IMR-90 (cell line): ENCODE data around the gene CDIP1. TPM values are rescaled to one million over a fixed set of nuclear protein-coding genes. Genes with fewer than 3 reads are reported as not detected.
A peak's percentile ranks its signal among the peaks of the same experiment; 100 is the strongest.

Experiments used
- ATAC-seq: fragments of 200-7000 bp; cut with Tn5 transposase; 2 replicates; pipeline ENCODE4 v1.9.1; 2020; ENCODE audit warnings: low read depth, mild to moderate bottlenecking, moderate library complexity
- BruUV-seq: library from RNA; stranded (reverse); fragments of 400-500 nt; replicated peaks from 2 replicates; lab custom pipeline; 2021; lab: Mats Ljungman, UMichigan
- CTCF ChIA-PET: fragments of 300-600 bp; formaldehyde crosslinking; extraction: SDS; loops from one replicate; lab custom pipeline; 2021; ENCODE audit warnings: antibody characterized with exemption; lab: Yijun Ruan, JAX
- POLR2A ChIA-PET: fragments of 300-600 bp; sonication (Branson Sonifier 250); formaldehyde crosslinking; loops from one replicate; lab custom pipeline; 2022; ENCODE audit warnings: antibody characterized with exemption; ENCODE audit not compliant: unreplicated experiment; lab: Charles Lee
- DNase-seq: peaks from one replicate; pipeline ENCODE4 v3.0.0; 2013
- H2AFZ ChIP-seq: replicated peaks from 2 replicates; pipeline ENCODE3; 2013; ENCODE audit warnings: low read length, mild to moderate bottlenecking; ENCODE audit not compliant: poor library complexity
- H2AK5ac ChIP-seq: 2 replicates; pipeline ENCODE4 v1.6.1; 2013; ENCODE audit warnings: low read depth, low read length, inconsistent platforms
- H2AK9ac ChIP-seq: replicated peaks from 2 replicates; pipeline ENCODE3; 2013; ENCODE audit warnings: mild to moderate bottlenecking, low read depth, low read length, moderate library complexity; ENCODE audit not compliant: poor library complexity
- H2BK120ac ChIP-seq: 2 replicates; pipeline ENCODE4 v1.6.1; 2013; ENCODE audit warnings: low read depth, low read length, inconsistent platforms
- H2BK15ac ChIP-seq: 3 replicates; pipeline ENCODE4 v1.6.1; 2013; ENCODE audit warnings: low read depth, low read length, inconsistent platforms
- H2BK20ac ChIP-seq: 2 replicates; pipeline ENCODE4 v1.6.1; 2013; ENCODE audit warnings: low read depth, mild to moderate bottlenecking, inconsistent platforms, low read length, moderate library complexity
- H2BK5ac ChIP-seq: 2 replicates; pipeline ENCODE4 v1.6.1; 2013; ENCODE audit warnings: mild to moderate bottlenecking, low read depth, low read length, inconsistent platforms; ENCODE audit not compliant: poor library complexity, severe bottlenecking
- H3K14ac ChIP-seq: replicated peaks from 2 replicates; pipeline ENCODE4 v1.6.1; 2013; ENCODE audit warnings: low read depth, low read length, inconsistent platforms
- H3K18ac ChIP-seq: 2 replicates; pipeline ENCODE4 v1.6.1; 2013; ENCODE audit warnings: low read depth, low read length, control low read depth
- H3K23ac ChIP-seq: 2 replicates; pipeline ENCODE4 v1.6.1; 2013; ENCODE audit warnings: low read depth, low read length, inconsistent platforms
- H3K27ac ChIP-seq: 2 replicates; pipeline ENCODE4 v1.5.1; 2013; ENCODE audit warnings: mild to moderate bottlenecking, control low read depth, low read length; ENCODE audit not compliant: insufficient read depth
- H3K27me3 ChIP-seq: 2 replicates; pipeline ENCODE4 v1.6.1; 2013; ENCODE audit warnings: low read length; ENCODE audit not compliant: control insufficient read depth, insufficient read depth
- H3K36me3 ChIP-seq: 2 replicates; pipeline ENCODE4 v1.6.1; 2013; ENCODE audit warnings: low read length, mixed read lengths; ENCODE audit not compliant: control insufficient read depth, insufficient read depth
- H3K4ac ChIP-seq: 2 replicates; pipeline ENCODE4 v1.6.1; 2013; ENCODE audit warnings: low read depth, low read length, inconsistent platforms
- H3K4me1 ChIP-seq: 2 replicates; pipeline ENCODE4 v1.6.1; 2013; ENCODE audit warnings: low read length, mixed read lengths; ENCODE audit not compliant: control insufficient read depth, insufficient read depth
- H3K4me2 ChIP-seq: 2 replicates; pipeline ENCODE4 v1.6.1; 2013; ENCODE audit warnings: low read depth, mild to moderate bottlenecking, control low read depth, low read length, moderate library complexity
- H3K4me3 ChIP-seq: 2 replicates; pipeline ENCODE4 v1.5.1; 2013; ENCODE audit warnings: low read depth, mild to moderate bottlenecking, control low read depth, low read length, moderate library complexity; ENCODE audit not compliant: insufficient read depth
- H3K56ac ChIP-seq: 2 replicates; pipeline ENCODE4 v1.6.1; 2013; ENCODE audit warnings: low read length, inconsistent platforms; ENCODE audit not compliant: insufficient read depth; ENCODE audit errors: extremely low read depth
- H3K79me1 ChIP-seq, 2 experiments: 2 replicates each; pipeline ENCODE4 v1.6.1; 2013; ENCODE audit warnings: low read length in 2 of 2, inconsistent platforms in 1 of 2, low read depth in 1 of 2
- H3K9ac ChIP-seq: 2 replicates; pipeline ENCODE4 v1.6.1; 2013; ENCODE audit warnings: low read depth, low read length, control low read depth
- H3K9me1 ChIP-seq: 2 replicates; pipeline ENCODE4 v1.6.1; 2013; ENCODE audit warnings: low read length, inconsistent platforms; ENCODE audit not compliant: insufficient read depth
- H3K9me3 ChIP-seq: 2 replicates; pipeline ENCODE4 v1.6.1; 2013; ENCODE audit warnings: low read length; ENCODE audit not compliant: control insufficient read depth, insufficient read depth
- H4K20me1 ChIP-seq: 2 replicates; pipeline ENCODE4 v1.6.1; 2013; ENCODE audit warnings: low read length, inconsistent platforms; ENCODE audit not compliant: insufficient read depth
- H4K5ac ChIP-seq: 2 replicates; pipeline ENCODE4 v1.6.1; 2013; ENCODE audit warnings: mild to moderate bottlenecking, low read depth, low read length, control low read depth
- H4K8ac ChIP-seq, 2 experiments: 2 replicates each; pipeline ENCODE4 v1.6.1; 2013; ENCODE audit warnings: low read depth in 2 of 2, low read length in 2 of 2, control low read depth in 1 of 2, inconsistent platforms in 1 of 2
- H4K91ac ChIP-seq: 2 replicates; pipeline ENCODE4 v1.6.1; 2013; ENCODE audit warnings: low read depth, low read length, inconsistent platforms; ENCODE audit not compliant: insufficient read depth
- BHLHE40 ChIP-seq: fragments of 150-350 bp; IDR thresholded peaks from 2 replicates; pipeline ENCODE4 v1.6.1; 2016; ENCODE audit warnings: mild to moderate bottlenecking, low read depth, low read length
- CEBPB ChIP-seq: IDR thresholded peaks from 2 replicates; pipeline ENCODE4 v1.6.1; 2012; ENCODE audit warnings: low read depth, low read length, improper control_type of control experiment
- CHD1 ChIP-seq: IDR thresholded peaks from 2 replicates; pipeline ENCODE4 v1.6.1; 2012; ENCODE audit warnings: low read depth, low read length, improper control_type of control experiment
- FOS ChIP-seq: fragments of 150-350 bp; IDR thresholded peaks from 2 replicates; pipeline ENCODE4 v1.6.1; 2016; ENCODE audit warnings: low read depth, low read length
- MAFK ChIP-seq: IDR thresholded peaks from 2 replicates; pipeline ENCODE4 v1.6.1; 2012; ENCODE audit warnings: low read depth, low read length, improper control_type of control experiment
- MAZ ChIP-seq: IDR thresholded peaks from 2 replicates; pipeline ENCODE4 v1.6.1; 2012; ENCODE audit warnings: low read depth, mild to moderate bottlenecking, low read length, improper control_type of control experiment, moderate library complexity, borderline replicate concordance
- MXI1 ChIP-seq: IDR thresholded peaks from 2 replicates; pipeline ENCODE4 v1.6.1; 2012; ENCODE audit warnings: low read depth, mild to moderate bottlenecking, low read length, moderate library complexity, borderline replicate concordance
- NFE2L2 ChIP-seq: fragments of 150-350 bp; IDR thresholded peaks from 2 replicates; pipeline ENCODE4 v1.6.1; 2016; ENCODE audit warnings: low read depth, mild to moderate bottlenecking, low read length
- POLR2A ChIP-seq: IDR thresholded peaks from 2 replicates; pipeline ENCODE4 v1.6.1; 2012; ENCODE audit warnings: mild to moderate bottlenecking, low read depth, low read length
- RAD21 ChIP-seq: IDR thresholded peaks from 2 replicates; pipeline ENCODE4 v1.6.1; 2012; ENCODE audit warnings: low read length, improper control_type of control experiment
- RCOR1 ChIP-seq: IDR thresholded peaks from 2 replicates; pipeline ENCODE4 v1.6.1; 2012; ENCODE audit warnings: mild to moderate bottlenecking, low read length, improper control_type of control experiment; ENCODE audit not compliant: insufficient replicate concordance
- RFX5 ChIP-seq: IDR thresholded peaks from 2 replicates; pipeline ENCODE4 v1.8.0; 2012; ENCODE audit warnings: low read depth, mild to moderate bottlenecking, low read length, moderate library complexity
- SMC3 ChIP-seq: fragments of 150-350 bp; IDR thresholded peaks from 2 replicates; pipeline ENCODE4 v1.6.1; 2016; ENCODE audit warnings: low read depth, mild to moderate bottlenecking, antibody characterized with exemption, low read length, moderate library complexity
- WGBS, 2 experiments: methylation state at CpG; one replicate each; pipeline versions ENCODE4 v1.1.5 to v1.1.7; 2013; ENCODE audit warnings: missing lambda C conversion rate in 2 of 2; ENCODE audit not compliant: insufficient read length in 1 of 2; ENCODE audit errors: extremely low coverage in 2 of 2; 5-methylcytosine and 5-hydroxymethylcytosine counted together
- dilution Hi-C: fragments of 300-500 bp; cut with HindIII; formaldehyde crosslinking; loops from one replicate; pipeline ENCODE4 v1.14.3; 2018; ENCODE audit warnings: low sequenced_read_pairs; ENCODE audit not compliant: unreplicated experiment
- in situ Hi-C: fragments of 300-500 bp; cut with MboI; formaldehyde crosslinking; loops from 3 replicates; pipeline ENCODE4 v1.14.3; 2019; ENCODE audit warnings: low sequenced_read_pairs, inconsistent platforms, mixed read lengths
- intact Hi-C: fragments of 100-400 bp; cut with micrococcal nuclease; formaldehyde crosslinking; loops from 2 replicates; pipeline ENCODE4 v1.10.0; 2022
- polyA plus RNA-seq, 3 experiments: library from polyadenylated mRNA; depleted of rRNA; stranded (reverse); fragments of >200 nt; gene quantifications; 2 replicates each; pipeline ENCODE4 v1.2.3, GENCODE V29; 2012; ENCODE audit warnings: low replicate concordance in 1 of 3
- total RNA-seq: library from RNA; depleted of rRNA; stranded (reverse); fragments of >200 nt; gene quantifications from 2 replicates; pipeline ENCODE4 v1.2.3, GENCODE V29; 2012
- TF ChIP-seq, protein P1 (sequence below): fragments of 150-350 bp; IDR thresholded peaks from 2 replicates; pipeline ENCODE4 v1.6.1; 2017; ENCODE audit warnings: mild to moderate bottlenecking, antibody characterized with exemption, low read length, low read depth
- TF ChIP-seq, protein P2 (sequence below): fragments of 150-350 bp; IDR thresholded peaks from 2 replicates; pipeline ENCODE4 v1.6.1; 2016; ENCODE audit warnings: low read depth, mild to moderate bottlenecking, low read length, moderate library complexity, borderline replicate concordance

The CDIP1 gene
- total and polyA plus RNA-seq, 2 of the 4 experiments (the other 2 are of a cell fraction), result 4.8 to 14.6 TPM

DNA sequence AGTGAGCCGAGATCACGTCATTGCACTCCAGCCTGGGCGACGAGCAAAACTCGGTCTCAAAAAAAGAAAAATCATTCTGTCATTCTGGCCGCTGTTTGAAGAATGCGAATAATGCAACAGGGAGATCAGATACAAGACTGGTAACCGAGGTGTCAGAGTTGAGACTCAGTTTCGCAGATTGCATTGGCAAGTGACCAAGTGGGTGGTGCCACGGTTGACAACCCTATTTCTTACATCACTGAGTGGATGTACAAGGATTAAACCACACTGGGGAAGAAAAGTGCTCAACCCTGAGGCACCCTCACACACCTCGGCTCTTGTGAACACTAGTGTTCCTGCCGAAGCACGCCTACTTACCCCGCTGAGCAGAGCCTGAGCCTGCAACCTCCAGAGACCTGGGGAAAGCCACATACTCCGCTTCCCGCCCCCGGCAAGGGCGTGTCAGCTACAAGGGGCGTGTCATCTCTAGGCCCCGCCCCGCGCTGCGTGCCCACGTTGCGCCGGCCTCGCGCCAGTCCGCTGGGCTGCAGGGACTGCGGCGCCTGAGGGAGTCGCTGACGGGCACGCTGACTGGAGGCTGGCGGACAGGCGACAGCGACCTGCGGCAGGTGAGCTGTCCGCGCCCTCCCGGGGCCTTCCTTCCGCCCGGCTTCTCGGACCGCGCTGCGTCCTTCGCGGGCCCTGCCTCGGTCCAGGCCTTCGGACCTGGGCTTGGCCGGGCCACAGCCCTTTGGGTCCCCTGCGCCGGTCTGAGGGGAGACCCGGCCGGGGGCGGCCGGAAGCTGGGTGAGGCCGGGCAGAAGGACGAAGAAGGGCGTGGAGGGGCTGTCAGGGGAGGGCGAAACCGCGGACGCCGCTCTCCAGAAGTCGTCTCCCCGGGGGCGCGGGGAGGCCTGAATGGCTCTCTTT, 62.4 kb downstream of the CDIP1 start, which contains the start of gene HMOX2:
Gene HMOX2, plus strand, starts transcription at position 519 of the 909 bp plus-strand sequence. CDS start 29,127 bp downstream, outside the sequence.
- H3K4me3 ChIP-seq, result peak within 1 kb of the TSS; percentile 86
- peak within 1 kb of the TSS; percentile 51 for H2BK5ac ChIP-seq
- H2BK20ac ChIP-seq, result no peak within 1 kb of the TSS
- CTCF ChIA-PET, result interaction anchor here (0.6 to 1.0 kb wide), 4 partner anchors 13 to 23 kb away, joined by 3 to 4 read pairs (median 4); no protein-coding TSS in a partner anchor
- ATAC-seq (peak; percentile 94), DNase-seq (peak; percentile 86)
- no TSS peak for BruUV-seq
- no peaks in the 10 kb centered on the region for H3K36me3 ChIP-seq
- peak within 1 kb of the TSS; percentile 32; the same call in 1 of the 2 replicates for H3K56ac ChIP-seq
- no peak within 1 kb of the TSS for H3K18ac ChIP-seq
- peak within 1 kb of the TSS; percentile 94 for H2AK9ac ChIP-seq
- peak within 1 kb of the TSS; percentile 51 for H2AK5ac ChIP-seq
- POLR2A ChIA-PET, result no interaction called here
- H4K20me1 ChIP-seq, result no peaks in the 10 kb centered on the region
- H2BK120ac ChIP-seq, result peak within 1 kb of the TSS; percentile 7; the same call in 1 of the 2 replicates
- WGBS, 2 experiments, result 31% methylated on average over 20 of the region's 70 CpGs; no CpG with 5 or more reads in 1 of the 2 experiments
- H3K27ac ChIP-seq, result peak within 1 kb of the TSS; percentile 53
- peaks cover 2% of the 10 kb centered on the region; the same call in 1 of the 2 replicates for H3K4me1 ChIP-seq
- H2AFZ ChIP-seq, result peak within 1 kb of the TSS; percentile 95
- H2BK15ac ChIP-seq, result peak within 1 kb of the TSS; percentile 40; the same call in 1 of the 3 replicates
- H3K27me3 ChIP-seq, result no peaks in the 10 kb centered on the region
- peak within 1 kb of the TSS; percentile 46 for H3K4ac ChIP-seq
- peak within 1 kb of the TSS; percentile 94 for H3K4me2 ChIP-seq
- H3K79me1 ChIP-seq, result peaks cover 16 to 60% of the 10 kb centered on the region in 2 experiments
- H3K9me3 ChIP-seq, result no peaks in the 10 kb centered on the region
- peak within 1 kb of the TSS; percentile 39 for H3K14ac ChIP-seq
- intact Hi-C loops (no loop called here), in situ Hi-C loops (no loop called here), dilution Hi-C loops (no loop called here)
- H4K91ac ChIP-seq, result peak within 1 kb of the TSS; percentile 9; the same call in 1 of the 2 replicates
- peak within 1 kb of the TSS; percentile 95 for H3K23ac ChIP-seq
- peak within 1 kb of the TSS in 1 of 2 experiments; percentile 87; a peak in 3 of 4 replicates for H4K8ac ChIP-seq
- H4K5ac ChIP-seq, result no peak within 1 kb of the TSS
- peaks cover 3% of the 10 kb centered on the region; the same call in 1 of the 2 replicates for H3K9me1 ChIP-seq
- H3K9ac ChIP-seq, result peak within 1 kb of the TSS; percentile 60
- TF ChIP-seq NFE2L2 (no peak), MAZ (no peak), CHD1 (no peak), MXI1 (peak; percentile 96), RAD21 (no peak), POLR2A (peak; percentile 59; the same call in 1 of the 2 replicates), SMC3 (0 out of 2 replicates have a peak, but pooled peaks have one; percentile 1), RCOR1 (no peak), CEBPB (no peak), RFX5 (no peak), MAFK (no peak), BHLHE40 (peak; percentile 36; the same call in 1 of the 2 replicates), FOS (no peak)
- TF ChIP-seq, protein P1, sequence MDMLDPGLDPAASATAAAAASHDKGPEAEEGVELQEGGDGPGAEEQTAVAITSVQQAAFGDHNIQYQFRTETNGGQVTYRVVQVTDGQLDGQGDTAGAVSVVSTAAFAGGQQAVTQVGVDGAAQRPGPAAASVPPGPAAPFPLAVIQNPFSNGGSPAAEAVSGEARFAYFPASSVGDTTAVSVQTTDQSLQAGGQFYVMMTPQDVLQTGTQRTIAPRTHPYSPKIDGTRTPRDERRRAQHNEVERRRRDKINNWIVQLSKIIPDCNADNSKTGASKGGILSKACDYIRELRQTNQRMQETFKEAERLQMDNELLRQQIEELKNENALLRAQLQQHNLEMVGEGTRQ, result peak; percentile 62; the same call in 1 of the 2 replicates
- TF ChIP-seq, protein P2, sequence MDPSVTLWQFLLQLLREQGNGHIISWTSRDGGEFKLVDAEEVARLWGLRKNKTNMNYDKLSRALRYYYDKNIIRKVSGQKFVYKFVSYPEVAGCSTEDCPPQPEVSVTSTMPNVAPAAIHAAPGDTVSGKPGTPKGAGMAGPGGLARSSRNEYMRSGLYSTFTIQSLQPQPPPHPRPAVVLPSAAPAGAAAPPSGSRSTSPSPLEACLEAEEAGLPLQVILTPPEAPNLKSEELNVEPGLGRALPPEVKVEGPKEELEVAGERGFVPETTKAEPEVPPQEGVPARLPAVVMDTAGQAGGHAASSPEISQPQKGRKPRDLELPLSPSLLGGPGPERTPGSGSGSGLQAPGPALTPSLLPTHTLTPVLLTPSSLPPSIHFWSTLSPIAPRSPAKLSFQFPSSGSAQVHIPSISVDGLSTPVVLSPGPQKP, result no peak
